HepG2 (cell line): ENCODE measurements around the gene LCLAT1. TPM values are rescaled to one million over a fixed set of nuclear protein-coding genes. Genes with fewer than 3 reads are reported as not detected.

ENCODE experiments used
- ATAC-seq: fragments of 200-7000 bp; cut with Tn5 transposase; 3 replicates; pipeline ENCODE4 v1.9.1; 2020; ENCODE audit warnings: mild to moderate bottlenecking, moderate library complexity
- BruUV-seq: library from RNA; stranded (reverse); fragments of 400-500 nt; replicated peaks from 2 replicates; lab custom pipeline; 2021; lab: Mats Ljungman, UMichigan
- CTCF ChIA-PET: fragments of 300-600 bp; formaldehyde crosslinking; extraction: SDS; loops from one replicate; lab custom pipeline; 2021; ENCODE audit warnings: low total read pairs, inconsistent platforms, low intra/inter-chr PET ratio; lab: Yijun Ruan, JAX
- POLR2A ChIA-PET: fragments of 350-600 bp; sonication (Branson Sonifier 250); formaldehyde crosslinking; loops from one replicate; lab custom pipeline; 2020; ENCODE audit warnings: antibody characterized with exemption, inconsistent platforms; lab: Yijun Ruan, JAX
- DNase-seq: peaks from one replicate; pipeline ENCODE4 v3.0.0-alpha.2; 2015; ENCODE audit warnings: low spot score
- FAIRE-seq: peaks from 3 replicates; lab custom pipeline; 2011; peaks lifted over from hg19 to GRCh38; lab: Jason Lieb, UNC
- H2AFZ ChIP-seq: one replicate; pipeline ENCODE4 v1.6.1; 2011; ENCODE audit warnings: low read length, inconsistent platforms
- H3K27ac ChIP-seq: fragments of 300-600 bp; 3 replicates; pipeline ENCODE4 v1.8.0; 2011; ENCODE audit warnings: mixed run types, mild to moderate bottlenecking, mixed read lengths, low read length, inconsistent platforms; ENCODE audit not compliant: insufficient read depth; ENCODE audit errors: extremely low read length
- H3K27me3 ChIP-seq, 2 experiments: fragments of 200-600 bp in 1 of 2; 2 replicates in 1 of 2; 3 replicates in 1 of 2; pipeline versions ENCODE4 v1.6.0 to v1.8.0; 2011; ENCODE audit warnings: low read length in 2 of 2, mild to moderate bottlenecking in 2 of 2, moderate library complexity in 2 of 2, inconsistent platforms in 1 of 2; ENCODE audit not compliant: insufficient read depth in 2 of 2, control insufficient read depth in 1 of 2
- H3K36me3 ChIP-seq, 2 experiments: fragments of 200-600 bp in 1 of 2; replicated peaks in 1 of 2; 2 replicates in 1 of 2; 3 replicates in 1 of 2; pipeline versions ENCODE4 v1.5.1 to v1.8.0; 2011; ENCODE audit warnings: low read length in 2 of 2, inconsistent platforms in 1 of 2; ENCODE audit not compliant: insufficient read depth in 2 of 2, control insufficient read depth in 1 of 2
- H3K4me1 ChIP-seq: 2 replicates; pipeline ENCODE4 v1.5.1; 2012; ENCODE audit warnings: low read length, inconsistent platforms; ENCODE audit not compliant: insufficient read depth
- H3K4me2 ChIP-seq: 2 replicates; pipeline ENCODE4 v1.6.0; 2011; ENCODE audit warnings: low read depth, low read length, inconsistent platforms
- H3K4me3 ChIP-seq, 3 experiments: fragments of 200-600 bp in 1 of 3; sonication (generic), shearing (Covaris generic) in 1 of 3; replicated peaks in 1 of 3; 2 replicates each; pipeline ENCODE4 v1.5.1; 2011 to 2016; ENCODE audit warnings: low read length in 3 of 3, inconsistent platforms in 2 of 3, low read depth in 2 of 3, mild to moderate bottlenecking in 2 of 3, control low read depth in 1 of 3, mixed read lengths in 1 of 3; ENCODE audit not compliant: insufficient read depth in 1 of 3
- H3K79me2 ChIP-seq: one replicate; pipeline ENCODE4 v1.6.1; 2011; ENCODE audit warnings: low read length, inconsistent platforms; ENCODE audit not compliant: insufficient read depth
- H3K9ac ChIP-seq: 2 replicates; pipeline ENCODE4 v1.6.0; 2011; ENCODE audit warnings: mild to moderate bottlenecking, low read depth, low read length, inconsistent platforms; ENCODE audit not compliant: insufficient read depth
- H3K9me3 ChIP-seq: 2 replicates; pipeline ENCODE4 v1.5.1; 2012; ENCODE audit warnings: mild to moderate bottlenecking, low read length
- H4K20me1 ChIP-seq: 2 replicates; pipeline ENCODE4 v1.6.0; 2011; ENCODE audit warnings: inconsistent platforms, mild to moderate bottlenecking, low read length, moderate library complexity; ENCODE audit not compliant: insufficient read depth
- AHR ChIP-seq: IDR thresholded peaks from 2 replicates; pipeline ENCODE4 v1.6.1; 2018; ENCODE audit warnings: missing genetic modification reagents, missing compliant biosample characterization
- ATAD3A ChIP-seq: sonication (generic); formaldehyde crosslinking; IDR thresholded peaks from 2 replicates; pipeline ENCODE4 v1.4.0; 2020; ENCODE audit warnings: missing genetic modification reagents
- DMAP1 ChIP-seq: IDR thresholded peaks from 2 replicates; pipeline ENCODE4 v1.6.1; 2016
- GATAD2A ChIP-seq: IDR thresholded peaks from 2 replicates; pipeline ENCODE4 v1.6.1; 2016
- KDM4B ChIP-seq: sonication (generic); formaldehyde crosslinking; IDR thresholded peaks from 2 replicates; pipeline ENCODE4 v1.4.0; 2020; ENCODE audit warnings: missing genetic modification reagents
- MZF1 ChIP-seq: sonication (generic); formaldehyde crosslinking; IDR thresholded peaks from 2 replicates; pipeline ENCODE4 v1.8.1; 2023; ENCODE audit warnings: mild to moderate bottlenecking, missing genetic modification reagents, borderline replicate concordance
- NFE2L1 ChIP-seq: sonication (generic); formaldehyde crosslinking; IDR thresholded peaks from 2 replicates; pipeline ENCODE4 v1.4.0; 2020; ENCODE audit warnings: missing genetic modification reagents, mild to moderate bottlenecking, borderline replicate concordance
- NR3C1 ChIP-seq: sonication (generic); formaldehyde crosslinking; IDR thresholded peaks from 2 replicates; pipeline ENCODE4 v1.4.0; 2020; ENCODE audit warnings: missing genetic modification reagents
- RARA ChIP-seq: IDR thresholded peaks from 2 replicates; pipeline ENCODE4 v1.6.1; 2016; ENCODE audit warnings: missing genetic modification reagents, missing compliant biosample characterization
- SIX4 ChIP-seq: sonication (generic); formaldehyde crosslinking; IDR thresholded peaks from 2 replicates; pipeline ENCODE4 v1.4.0; 2020; ENCODE audit warnings: missing genetic modification reagents
- ZBTB38 ChIP-seq: sonication (generic); formaldehyde crosslinking; IDR thresholded peaks from 2 replicates; pipeline ENCODE4 v1.5.1; 2020; ENCODE audit warnings: mild to moderate bottlenecking, missing genetic modification reagents
- ZNF432 ChIP-seq: sonication (generic); formaldehyde crosslinking; IDR thresholded peaks from 2 replicates; pipeline ENCODE4 v1.5.0; 2020; ENCODE audit warnings: missing genetic modification reagents, mild to moderate bottlenecking, borderline replicate concordance
- ZNF7 ChIP-seq: IDR thresholded peaks from 2 replicates; pipeline ENCODE4 v1.6.1; 2016; ENCODE audit warnings: missing biosample characterization, missing genetic modification reagents
- ZNF740 ChIP-seq: sonication (generic); formaldehyde crosslinking; IDR thresholded peaks from 2 replicates; pipeline ENCODE4 v1.4.0; 2020; ENCODE audit warnings: missing genetic modification reagents
- WGBS: methylation state at CpG from one replicate; pipeline ENCODE4 v1.1.6; 2017; ENCODE audit warnings: low lambda C conversion rate; 5-methylcytosine and 5-hydroxymethylcytosine counted together
- in situ Hi-C: cut with HindIII; loops from 2 replicates; pipeline ENCODE4 v1.10.0; 2017; ENCODE audit warnings: low pct_unique_long_range_greater_than_20kb; ENCODE audit not compliant: extremely low pct_ligation_motif_present
- intact Hi-C: fragments of 100-400 bp; cut with micrococcal nuclease; formaldehyde crosslinking; loops from one replicate; pipeline ENCODE4 v1.10.0; 2022; ENCODE audit not compliant: unreplicated experiment
- polyA plus RNA-seq, 8 experiments: library from polyadenylated mRNA; depleted of rRNA in 3 of 8; stranded (reverse) in 7 of 8; unstranded in 1 of 8; fragments of >200 nt; fragmentation: Illumina TruSeq in 4 of 8; extraction: Trizol in 4 of 8; gene quantifications; 2 replicates each; pipeline versions ENCODE4 v1.2.1 to v1.2.3, GENCODE V29; 2011 to 2016; ENCODE audit warnings: low read depth in 4 of 8, missing spikeins in 1 of 8, mixed read lengths in 1 of 8; ENCODE audit not compliant: insufficient read depth in 1 of 8
- total RNA-seq, 5 experiments: library from RNA; depleted of rRNA; stranded (reverse); fragments of >200 nt; fragmentation: Illumina TruSeq; extraction: Trizol; gene quantifications; 2 replicates each; pipeline ENCODE4 v1.2.3, GENCODE V29; 2016; ENCODE audit warnings: low read depth in 1 of 5
- TF ChIP-seq, protein P1 (sequence below): IDR thresholded peaks from 2 replicates; pipeline ENCODE4 v1.6.1; 2016; ENCODE audit warnings: missing compliant biosample characterization, missing genetic modification reagents, borderline replicate concordance

Gene LCLAT1
- total and polyA plus RNA-seq, 2 of the 13 experiments (the other 11 are each of a cell fraction or from before 2014, with no cell fraction given): 18.0 to 28.0 TPM

DNA sequence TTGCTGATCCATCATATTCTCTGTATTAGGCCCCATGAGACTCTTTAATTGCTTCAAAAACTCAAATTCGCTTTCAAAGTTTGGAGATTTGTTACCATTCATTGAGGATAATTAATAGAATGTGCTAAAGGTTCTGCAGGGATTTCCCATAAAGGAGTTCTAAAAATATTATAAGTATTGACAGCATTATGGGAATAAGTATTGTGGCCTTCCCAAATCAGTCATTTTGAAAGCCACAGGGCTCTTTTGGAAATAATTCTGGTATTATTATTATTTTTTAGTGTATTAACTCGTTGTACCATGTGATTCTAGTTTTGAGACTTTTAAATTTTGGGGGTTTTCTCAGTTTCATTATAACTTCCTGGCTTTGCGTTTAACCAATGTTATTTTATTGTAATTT lies 37.1 kb downstream of the LCLAT1 start:
- TF ChIP-seq NR3C1 (no peak), ZNF432 (no peak), ATAD3A (CRISPR knock-in tag) (no peak), KDM4B (no peak), DMAP1 (no peak), RARA (no peak), MZF1 (no peak), SIX4 (CRISPR knock-in tag) (no peak), ZNF7 (CRISPR knock-in tag) (no peak), ZBTB38 (CRISPR knock-in tag) (no peak)
- TF ChIP-seq, protein P1, sequence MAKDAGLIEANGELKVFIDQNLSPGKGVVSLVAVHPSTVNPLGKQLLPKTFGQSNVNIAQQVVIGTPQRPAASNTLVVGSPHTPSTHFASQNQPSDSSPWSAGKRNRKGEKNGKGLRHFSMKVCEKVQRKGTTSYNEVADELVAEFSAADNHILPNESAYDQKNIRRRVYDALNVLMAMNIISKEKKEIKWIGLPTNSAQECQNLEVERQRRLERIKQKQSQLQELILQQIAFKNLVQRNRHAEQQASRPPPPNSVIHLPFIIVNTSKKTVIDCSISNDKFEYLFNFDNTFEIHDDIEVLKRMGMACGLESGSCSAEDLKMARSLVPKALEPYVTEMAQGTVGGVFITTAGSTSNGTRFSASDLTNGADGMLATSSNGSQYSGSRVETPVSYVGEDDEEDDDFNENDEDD (CRISPR knock-in tag): no peak
- Histone ChIP-seq H3K79me2 (peaks cover 16% of the 10 kb centered on the region), H3K4me1 (peaks cover 9% of the 10 kb centered on the region), H3K36me3 (no peaks in the 10 kb centered on the region; a peak in 1 of 5 replicates), H3K4me3 (no peak overlapping the region), H3K9ac (no peak overlapping the region), H2AFZ (no peak overlapping the region), H4K20me1 (no peaks in the 10 kb centered on the region), H3K27me3 (no peaks in the 10 kb centered on the region), H3K27ac (no peak overlapping the region), H3K4me2 (no peak overlapping the region), H3K9me3 (no peaks in the 10 kb centered on the region)
- BruUV-seq: no TSS peak
- ChIA-PET CTCF (no interaction called here), POLR2A (no interaction called here)
- in situ Hi-C loops (no loop called here), intact Hi-C loops (no loop called here)
- WGBS: 95% methylated on average over 3 of the region's 3 CpGs
- DNase-seq: no peak
- no peak for ATAC-seq
- FAIRE-seq: no peak

GRCh38 chr2:30484995-30485394 lies 37.9 kb downstream of the LCLAT1 start:
- CTCF ChIA-PET: no interaction called here
- no peak overlapping the region for H2AFZ ChIP-seq

More at GRCh38 chr2:30484995-30485394, 37.9 kb downstream of the LCLAT1 start:
- H3K4me3 ChIP-seq: no peak overlapping the region
- FAIRE-seq: no peak
- 98% methylated on average over 4 of the region's 4 CpGs for WGBS
- H3K27me3 ChIP-seq: no peaks in the 10 kb centered on the region
- no TSS peak for BruUV-seq
- H3K9me3 ChIP-seq: no peaks in the 10 kb centered on the region
- peaks cover 15% of the 10 kb centered on the region for H3K79me2 ChIP-seq
- H4K20me1 ChIP-seq: no peaks in the 10 kb centered on the region
- intact Hi-C loops: no loop called here
- in situ Hi-C loops: no loop called here
- no peak overlapping the region for H3K27ac ChIP-seq
- H3K9ac ChIP-seq: no peak overlapping the region
- POLR2A ChIA-PET: no interaction called here
- ATAC-seq: no peak
- peaks cover 9% of the 10 kb centered on the region for H3K4me1 ChIP-seq
- TF ChIP-seq ZNF740 (CRISPR knock-in tag): no peak
- TF ChIP-seq GATAD2A (CRISPR knock-in tag): no peak
- no peak for TF ChIP-seq NFE2L1 (CRISPR knock-in tag)
- TF ChIP-seq AHR (CRISPR knock-in tag): no peak
- DNase-seq: no peak
- no peak overlapping the region for H3K4me2 ChIP-seq
- no peaks in the 10 kb centered on the region; a peak in 1 of 5 replicates for H3K36me3 ChIP-seq
